HG03196 (cell line): ENCODE data around the gene GIMAP5.
"Not testable (repeated sequence)": the region's sequence is repeated elsewhere in the genome, so short reads cannot be mapped to it uniquely, and the experiment has no call there.

Experiments used
- ATAC-seq: cut with Tn5 transposase; IDR thresholded peaks from one replicate; pipeline ENCODE4 v1.9.1; 2021; ENCODE audit not compliant: unreplicated experiment

GIMAP5 gene

DNA sequence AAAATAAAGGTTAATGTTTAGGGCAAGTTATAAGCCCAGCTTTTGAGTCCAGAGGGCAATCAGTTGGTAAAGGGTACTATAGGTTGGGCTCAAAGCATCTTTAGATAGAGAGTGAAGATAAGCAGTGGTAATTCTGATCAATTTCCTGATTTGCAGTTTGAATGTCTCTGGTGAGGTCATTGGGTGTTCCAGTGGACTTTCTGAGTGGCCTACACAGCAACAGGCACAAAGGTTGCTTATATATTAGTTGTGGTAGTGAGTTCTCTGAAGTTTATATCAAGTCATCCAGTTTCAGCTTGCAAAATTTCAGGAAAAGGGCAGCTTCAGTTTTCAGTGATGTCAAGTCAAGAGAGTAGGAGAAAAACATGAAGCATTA lies 29.1 kb downstream of the GIMAP5 start:
- ATAC-seq = no peak

GRCh38 chr7:150769768-150770167 lies 32.5 kb downstream of the GIMAP5 start:
- no peak for ATAC-seq

- not testable (repeated sequence) for ATAC-seq
Observed at GRCh38 chr7:150774131-150774530, 36.9 kb downstream of the GIMAP5 start.

GRCh38 chr7:150778014-150778737 lies 41.0 kb downstream of the GIMAP5 start:
- no peak for ATAC-seq

DNA sequence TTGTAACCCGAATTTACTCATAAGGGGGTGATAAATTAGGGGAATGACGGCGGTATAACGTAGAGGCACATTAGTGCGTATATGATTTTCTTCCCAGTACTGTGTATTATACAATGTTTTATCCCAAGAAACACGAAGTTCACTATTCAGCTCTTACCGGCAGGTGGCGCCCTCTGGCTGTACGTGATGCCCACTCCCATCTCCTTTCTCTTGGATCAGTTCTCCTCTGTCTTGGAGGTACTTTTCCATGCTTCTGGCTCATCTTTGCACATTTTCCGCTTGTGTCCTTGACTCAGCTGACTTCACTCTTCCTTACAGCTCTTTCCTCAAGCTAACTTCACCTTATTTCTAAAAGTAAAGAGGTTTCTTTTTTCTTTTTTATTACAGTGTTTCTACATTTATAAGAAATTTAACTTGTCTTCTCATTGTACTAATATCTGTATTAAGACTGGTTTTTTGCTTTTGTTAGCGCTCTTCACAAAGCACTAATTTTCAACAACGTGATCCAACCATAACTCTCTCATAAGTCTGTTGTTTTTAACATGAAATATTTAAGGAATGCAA lies 41.6 kb downstream of the GIMAP5 start:
- no peak for ATAC-seq

DNA sequence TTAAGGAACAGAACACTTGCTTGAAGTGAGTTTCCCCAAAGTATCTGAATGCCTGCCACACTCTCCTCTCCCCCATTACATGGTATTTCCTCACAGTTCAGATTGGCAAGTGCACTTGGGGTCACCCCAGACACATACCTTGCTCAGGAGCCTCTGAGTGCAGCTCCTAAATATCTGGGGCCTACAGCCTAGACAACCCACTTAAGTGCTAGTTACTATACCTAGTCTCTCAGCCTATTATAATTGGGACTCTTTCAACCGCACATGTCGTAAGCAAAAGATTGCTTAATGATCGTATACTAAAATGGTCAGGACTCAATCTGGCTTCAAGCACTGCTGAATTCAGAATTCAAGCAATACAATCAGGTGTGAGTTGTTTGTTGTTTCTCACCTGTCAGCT lies 43.1 kb downstream of the GIMAP5 start:
- ATAC-seq = no peak

- no peak for ATAC-seq
Observed at GRCh38 chr7:150781103-150781502, 43.9 kb downstream of the GIMAP5 start.

DNA sequence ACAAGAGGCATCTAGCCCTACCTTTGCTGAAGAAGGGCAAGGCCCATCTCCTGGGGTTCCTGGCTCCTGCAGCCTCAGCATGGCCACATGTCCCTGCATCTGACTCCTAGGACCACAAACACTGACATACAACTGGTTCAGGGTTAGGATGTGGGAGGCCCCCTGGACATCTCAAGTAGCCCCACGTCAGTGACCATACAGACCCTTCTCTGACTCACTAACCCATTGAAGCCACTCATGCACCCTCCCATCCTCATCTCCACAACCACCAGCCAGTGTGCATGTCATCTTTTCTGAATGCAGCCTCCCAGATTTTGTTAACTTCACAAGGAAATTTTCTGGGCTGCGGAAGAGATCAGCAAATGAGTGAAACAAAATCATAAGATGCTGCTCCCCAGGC lies 44.7 kb downstream of the GIMAP5 start:
- ATAC-seq = no peak

DNA sequence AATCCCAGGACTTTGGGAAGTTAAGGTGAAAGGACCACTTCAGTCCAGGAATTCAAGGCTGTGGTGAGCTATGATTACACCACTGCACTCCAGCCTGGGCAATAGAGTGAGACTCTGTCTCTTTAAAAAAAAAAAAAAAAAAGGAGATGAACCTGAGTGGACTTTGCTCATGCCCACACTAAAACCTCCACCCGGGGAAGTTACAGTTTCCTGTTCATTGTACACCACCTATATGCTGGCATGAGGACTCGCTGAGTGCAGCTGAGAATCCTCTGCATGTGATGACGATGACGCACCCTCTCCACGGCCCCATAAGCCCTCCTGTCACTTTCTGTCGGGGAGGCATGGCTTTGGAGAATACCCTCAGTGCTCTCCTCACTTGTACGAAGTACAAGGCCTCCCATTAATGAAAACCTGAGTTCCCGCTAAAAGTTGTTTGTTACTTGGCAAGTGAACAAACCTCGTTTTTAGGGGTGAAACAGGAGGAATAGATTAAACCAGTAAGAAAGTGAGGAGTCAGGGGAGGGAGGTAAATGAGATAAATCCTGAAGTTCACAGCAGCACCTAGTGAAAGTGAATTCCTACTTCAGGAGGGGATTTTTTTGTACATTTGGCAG lies 47.0 kb downstream of the GIMAP5 start:
- ATAC-seq = no peak

DNA sequence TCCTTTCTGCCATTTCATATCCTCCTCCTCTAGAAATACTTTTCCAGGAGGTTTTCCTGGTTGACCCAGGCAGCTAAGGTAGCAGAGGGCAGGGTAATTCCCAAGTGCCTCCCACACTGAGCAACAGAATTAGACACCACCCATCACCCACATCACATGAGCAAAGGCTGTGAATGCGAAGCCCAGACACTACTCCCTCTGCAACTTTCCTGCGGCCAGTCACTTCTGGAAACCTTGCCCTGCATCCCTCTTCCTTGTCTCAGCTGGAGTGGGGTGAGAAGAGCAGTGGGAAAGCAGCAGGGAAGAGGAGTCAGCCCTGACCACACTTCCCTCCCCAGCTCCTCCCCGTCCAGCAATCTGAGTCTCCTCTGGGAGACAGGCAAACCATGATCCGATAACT lies 47.7 kb downstream of the GIMAP5 start:
- ATAC-seq = no peak

DNA sequence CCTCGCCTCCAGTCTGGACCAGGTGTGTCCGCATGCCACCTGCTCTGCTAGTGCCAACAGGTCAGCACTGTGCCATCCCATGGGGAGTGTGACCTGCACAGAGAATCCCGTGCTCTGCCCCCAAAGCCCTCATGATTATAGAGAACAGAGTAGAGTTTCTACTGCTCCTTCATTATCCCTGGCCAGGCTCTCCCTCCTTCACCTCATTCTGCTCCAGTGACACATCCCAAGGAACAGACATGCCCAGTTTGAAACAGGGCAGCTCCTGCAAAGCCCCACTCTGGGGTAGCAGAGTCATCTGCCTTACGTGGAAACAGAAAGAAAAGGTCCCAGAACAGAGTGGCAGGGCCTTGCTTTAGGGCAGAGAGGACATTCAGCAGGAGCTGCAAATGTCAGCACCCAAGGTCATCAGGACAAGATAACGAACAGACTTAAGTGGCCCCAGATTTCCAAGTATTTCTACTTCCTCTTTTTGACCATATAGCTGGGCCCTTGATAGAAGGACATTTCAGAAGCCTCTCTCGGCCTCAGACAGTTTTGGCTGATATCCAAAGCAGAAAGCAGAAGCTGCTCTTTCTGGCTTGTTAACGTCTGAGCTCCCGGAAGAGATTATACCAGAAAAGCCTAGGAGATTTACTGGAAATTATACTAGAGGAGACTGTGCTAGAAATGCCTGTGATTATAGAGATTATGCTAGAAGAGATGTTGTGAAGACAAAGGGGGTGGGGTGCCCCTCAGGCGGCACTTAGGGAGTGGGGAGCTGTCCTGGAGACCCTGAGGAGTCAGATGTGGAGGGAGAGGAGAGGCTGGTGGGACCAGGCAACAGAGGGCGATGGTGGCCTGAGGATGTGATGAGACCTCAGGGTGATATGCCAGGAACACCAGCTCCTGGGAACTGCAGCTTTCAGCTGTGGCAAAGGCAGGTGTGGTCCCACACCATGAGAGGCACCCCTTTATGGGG lies 50.4 kb downstream of the GIMAP5 start:
- ATAC-seq = no peak

GRCh38 chr7:150788474-150789269 lies 51.5 kb downstream of the GIMAP5 start:
- no peak for ATAC-seq

GRCh38 chr7:150790416-150791075 lies 53.3 kb downstream of the GIMAP5 start:
- ATAC-seq = no peak

GRCh38 chr7:150791304-150791703 lies 54.1 kb downstream of the GIMAP5 start:
- no peak for ATAC-seq

GRCh38 chr7:150791746-150792452 lies 54.7 kb downstream of the GIMAP5 start:
- no peak for ATAC-seq
